ENCODE measurements around the gene GPT2.
A peak's percentile ranks its signal among the peaks of the same experiment; 100 is the strongest.

The GPT2 gene

GRCh38 chr16:46911650-46912049 is 27.5 kb downstream of the GPT2 start:
- H3K27ac ChIP-seq = no peak overlapping the region
- TF ChIP-seq CTCF (conservative IDR thresholded peaks at IDR 0.05) (no peak), ZFX (IDR thresholded peaks at IDR 0.05) (no peak)

- H3K27ac ChIP-seq = no peak overlapping the region
- TF ChIP-seq ZFX (IDR thresholded peaks at IDR 0.05) (no peak), CTCF (conservative IDR thresholded peaks at IDR 0.05) (no peak)
These were observed 30.5 kb downstream of the GPT2 start for GRCh38 chr16:46914556-46915201.

GRCh38 chr16:46915483-46916025 is 31.4 kb downstream of the GPT2 start:
- no peak overlapping the region for H3K27ac ChIP-seq

GRCh38 chr16:46916980-46917379 is 32.8 kb downstream of the GPT2 start:
- H3K27ac ChIP-seq = no peak overlapping the region
- TF ChIP-seq ZFX (IDR thresholded peaks at IDR 0.05) (no peak), CTCF (conservative IDR thresholded peaks at IDR 0.05) (no peak)

More at GRCh38 chr16:46915483-46916025, 31.4 kb downstream of the GPT2 start:
- TF ChIP-seq ZFX (IDR thresholded peaks at IDR 0.05) = no peak
- no peak for TF ChIP-seq CTCF (conservative IDR thresholded peaks at IDR 0.05)

- H3K27ac ChIP-seq = peak overlapping the region; percentile 79; the same call in 1 of the 2 replicates
- TF ChIP-seq ZFX (IDR thresholded peaks at IDR 0.05) (no peak), CTCF (conservative IDR thresholded peaks at IDR 0.05) (no peak)
These were observed 34.2 kb downstream of the GPT2 start for GRCh38 chr16:46918400-46918799.

- H3K27ac ChIP-seq = peak overlapping the region; percentile 79
- TF ChIP-seq CTCF (conservative IDR thresholded peaks at IDR 0.05) (no peak), ZFX (IDR thresholded peaks at IDR 0.05) (no peak)
These were observed 35.0 kb downstream of the GPT2 start for GRCh38 chr16:46918905-46919792.

Measured in C4-2B (cell line).